Measurements from ENCODE around the gene TBC1D9. TPM values are rescaled to one million over a fixed set of nuclear protein-coding genes. Genes with fewer than 3 reads are reported as not detected.

Gene TBC1D9
- total and polyA plus RNA-seq, 10 of the 15 experiments (the other 5 are each of a cell fraction or from before 2014, with no cell fraction given): 0.87 to 14.9 (median 7.1) TPM

GRCh38 chr4:140652601-140653000 lies 103.6 kb downstream of the TBC1D9 start:
- SMC1A ChIA-PET (ENCODE audit: uncharacterized antibody, unreplicated experiment): interaction anchor here (0.7 to 0.9 kb wide), 2 partner anchors 19 to 147 kb away, joined by 3 read pairs; no protein-coding TSS in a partner anchor
- no peak overlapping the region for H3K4me2 ChIP-seq (ENCODE audit: control insufficient read depth, insufficient read depth)
- H3K79me2 ChIP-seq (ENCODE audit: control insufficient read depth, insufficient read depth, low read length): no peaks in the 10 kb centered on the region
- ATAC-seq: no peak
- no peak for FAIRE-seq
- H2AFZ ChIP-seq (ENCODE audit: control insufficient read depth, low read depth, low read length): no peak overlapping the region
- H3K27me3 ChIP-seq (replicated peaks in 1 of 2; ENCODE audit: control insufficient read depth in 2 of 2, insufficient read depth in 2 of 2, low read length in 1 of 2): no peaks in the 10 kb centered on the region
- no peak overlapping the region for H3K9ac ChIP-seq (ENCODE audit: control insufficient read depth, insufficient read depth, low read length)
- H3K4me3 ChIP-seq: no peak overlapping the region
- CTCF ChIA-PET: interaction anchor here (1.0 kb wide), 1 partner anchor 128 kb away, joined by 3 read pairs; the partner anchor contains the start of gene ELMOD2
- intact Hi-C loops (cut with micrococcal nuclease; ENCODE audit: unreplicated experiment) (no loop called here), in situ Hi-C loops (cut with MboI) (no loop called here)
- no peak for DNase-seq (ENCODE audit: low read depth, low spot score)
- no peaks in the 10 kb centered on the region for H4K20me1 ChIP-seq (ENCODE audit: control insufficient read depth, insufficient read depth)
- no TSS peak for BruUV-seq (replicated peaks)
- H3K36me3 ChIP-seq (ENCODE audit: control insufficient read depth in 2 of 2, insufficient read depth in 2 of 2, low read length in 1 of 2): no peaks in the 10 kb centered on the region; a peak in 1 of 4 replicates
- H3K9me3 ChIP-seq (replicated peaks; ENCODE audit: control insufficient read depth, insufficient read depth, low read length): no peaks in the 10 kb centered on the region
- POLR2A ChIA-PET: no interaction called here
- 20% methylated on average over 2 of the region's 2 CpGs for WGBS (ENCODE audit: insufficient coverage, insufficient replicate concordance, low lambda C conversion rate, missing lambda C conversion rate)
- no peaks in the 10 kb centered on the region for H3K4me1 ChIP-seq (ENCODE audit: control insufficient read depth, insufficient read depth, low read length)
- no peak overlapping the region for H3K27ac ChIP-seq (ENCODE audit: control insufficient read depth, insufficient read depth)
- RAD21 ChIA-PET (ENCODE audit: unreplicated experiment): no interaction called here
- TF ChIP-seq SMC3 (IDR thresholded peaks at IDR 0.05; ENCODE audit: borderline replicate concordance, low read length) (no peak), USF1 (IDR thresholded peaks at IDR 0.05; ENCODE audit: borderline replicate concordance, extremely low read length, insufficient read depth, low read depth, low read length) (no peak), RBBP5 (conservative IDR thresholded peaks at IDR 0.05) (no peak), MLLT1 (IDR thresholded peaks at IDR 0.05) (no peak), LARP7 (IDR thresholded peaks at IDR 0.05) (no peak), CREB1 (IDR thresholded peaks at IDR 0.05; ENCODE audit: low read depth) (no peak), TARDBP (IDR thresholded peaks at IDR 0.05; ENCODE audit: borderline replicate concordance) (no peak), HSF1 (IDR thresholded peaks at IDR 0.05; ENCODE audit: low read depth, low read length) (no peak), RFX5 (IDR thresholded peaks at IDR 0.05; ENCODE audit: low read depth, low read length) (no peak), NR2C2 (IDR thresholded peaks at IDR 0.05; ENCODE audit: borderline replicate concordance, control insufficient read depth, insufficient read length, low read depth) (no peak), BHLHE40 (IDR thresholded peaks at IDR 0.05; ENCODE audit: borderline replicate concordance in 1 of 2, low read depth in 2 of 2, low read length in 1 of 2) (no peak), NFYB (IDR thresholded peaks at IDR 0.05; ENCODE audit: insufficient read depth, low read depth, low read length) (no peak), POU2F2 (IDR thresholded peaks at IDR 0.05; ENCODE audit: borderline replicate concordance, low read depth, low read length) (no peak), SUPT20H (IDR thresholded peaks at IDR 0.05; ENCODE audit: borderline replicate concordance, control insufficient read depth, low read depth, low read length) (no peak), ASH2L (IDR thresholded peaks at IDR 0.05; ENCODE audit: borderline replicate concordance, low read depth) (no peak), ZNF592 (IDR thresholded peaks at IDR 0.05) (no peak), MYB (IDR thresholded peaks at IDR 0.05; ENCODE audit: borderline replicate concordance, low read depth, low read length) (no peak)
